Suprapubic skin (tissue), 4 donors: ENCODE results near the gene ACO1. TPM values are rescaled to one million over a fixed set of nuclear protein-coding genes. Genes with fewer than 3 reads are reported as not detected.

ENCODE experiments used
- DNase-seq, 2 donors: peaks; one replicate each; pipeline ENCODE4 v3.0.0-alpha.2; 2019; ENCODE audit warnings: low spot score in 2 of 2
- H3K27ac ChIP-seq: fragments of 200-600 bp; sonication (generic); one replicate; pipeline ENCODE4 v1.5.1; 2019
- H3K27me3 ChIP-seq: fragments of 200-600 bp; sonication (generic); one replicate; pipeline ENCODE4 v1.5.1; 2019
- H3K36me3 ChIP-seq: fragments of 200-600 bp; sonication (generic); one replicate; pipeline ENCODE4 v1.5.1; 2019
- H3K4me1 ChIP-seq: fragments of 200-600 bp; sonication (generic); one replicate; pipeline ENCODE4 v1.5.1; 2019
- H3K4me3 ChIP-seq: fragments of 200-600 bp; sonication (generic); one replicate; pipeline ENCODE4 v1.5.1; 2019; ENCODE audit warnings: mild to moderate bottlenecking
- H3K9me3 ChIP-seq: fragments of 200-600 bp; sonication (generic); one replicate; pipeline ENCODE4 v1.5.1; 2019
- EP300 ChIP-seq: sonication (generic); formaldehyde crosslinking; IDR thresholded peaks from one replicate; pipeline ENCODE4 v1.6.1; 2017; ENCODE audit warnings: antibody characterized with exemption
- POLR2A ChIP-seq, 2 donors: fragments of 450-650 bp; IDR thresholded peaks; one replicate each; pipeline ENCODE4 v1.6.1; 2017; ENCODE audit warnings: antibody characterized with exemption in 2 of 2, mild to moderate bottlenecking in 2 of 2, moderate library complexity in 2 of 2
- POLR2AphosphoS5 ChIP-seq, 3 donors: sonication (generic); formaldehyde crosslinking; IDR thresholded peaks; one replicate each; pipeline ENCODE4 v1.6.1; 2017; ENCODE audit warnings: antibody characterized with exemption in 3 of 3
- whole genome bisulfite sequencing: methylation state at CpG from one replicate; pipeline ENCODE4 v1.1.5; 2018; 5-methylcytosine and 5-hydroxymethylcytosine counted together
- total RNA-seq, 4 donors: library from RNA; depleted of rRNA; stranded (reverse); fragments of >200 nt; gene quantifications; one replicate each; pipeline ENCODE4 v1.1.0, GENCODE V29; 2016
- TF ChIP-seq, protein P1 (sequence below), 2 donors: fragments of 200-600 bp in 1 of 2; fragments of 450-650 bp in 1 of 2; sonication (generic) in 1 of 2; IDR thresholded peaks; one replicate each; pipeline ENCODE4 v1.5.1; 2016 to 2019; ENCODE audit warnings: antibody characterized with exemption in 2 of 2, mild to moderate bottlenecking in 1 of 2, moderate library complexity in 1 of 2

The ACO1 gene
- total RNA-seq, 4 donors from 2014 or later, result 18.2 to 25.1 (median 19.9) TPM

GRCh38 chr9:32411753-32412152 lies 27.3 kb downstream of the ACO1 start:
- Histone ChIP-seq H3K9me3 (no peaks in the 10 kb centered on the region), H3K27me3 (no peaks in the 10 kb centered on the region), H3K27ac (no peak overlapping the region), H3K4me3 (no peak overlapping the region), H3K36me3 (peaks cover 62% of the 10 kb centered on the region), H3K4me1 (no peaks in the 10 kb centered on the region)
- 98% methylated on average over 3 of the region's 3 CpGs for WGBS
- no peak for DNase-seq
- no peak for TF ChIP-seq POLR2AphosphoS5 (IDR thresholded peaks at IDR 0.05)
- TF ChIP-seq POLR2A (IDR thresholded peaks at IDR 0.05), result no peak
- no peak for TF ChIP-seq EP300
- TF ChIP-seq, protein P1, sequence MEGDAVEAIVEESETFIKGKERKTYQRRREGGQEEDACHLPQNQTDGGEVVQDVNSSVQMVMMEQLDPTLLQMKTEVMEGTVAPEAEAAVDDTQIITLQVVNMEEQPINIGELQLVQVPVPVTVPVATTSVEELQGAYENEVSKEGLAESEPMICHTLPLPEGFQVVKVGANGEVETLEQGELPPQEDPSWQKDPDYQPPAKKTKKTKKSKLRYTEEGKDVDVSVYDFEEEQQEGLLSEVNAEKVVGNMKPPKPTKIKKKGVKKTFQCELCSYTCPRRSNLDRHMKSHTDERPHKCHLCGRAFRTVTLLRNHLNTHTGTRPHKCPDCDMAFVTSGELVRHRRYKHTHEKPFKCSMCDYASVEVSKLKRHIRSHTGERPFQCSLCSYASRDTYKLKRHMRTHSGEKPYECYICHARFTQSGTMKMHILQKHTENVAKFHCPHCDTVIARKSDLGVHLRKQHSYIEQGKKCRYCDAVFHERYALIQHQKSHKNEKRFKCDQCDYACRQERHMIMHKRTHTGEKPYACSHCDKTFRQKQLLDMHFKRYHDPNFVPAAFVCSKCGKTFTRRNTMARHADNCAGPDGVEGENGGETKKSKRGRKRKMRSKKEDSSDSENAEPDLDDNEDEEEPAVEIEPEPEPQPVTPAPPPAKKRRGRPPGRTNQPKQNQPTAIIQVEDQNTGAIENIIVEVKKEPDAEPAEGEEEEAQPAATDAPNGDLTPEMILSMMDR (IDR thresholded peaks at IDR 0.05), result no peak

GRCh38 chr9:32412440-32412839 lies 28.0 kb downstream of the ACO1 start:
- DNase-seq, result no peak
- no peaks in the 10 kb centered on the region for H3K9me3 ChIP-seq
- no peaks in the 10 kb centered on the region for H3K4me1 ChIP-seq
- H3K27me3 ChIP-seq, result no peaks in the 10 kb centered on the region
- 69% methylated on average over 3 of the region's 3 CpGs for WGBS
- no peak overlapping the region for H3K4me3 ChIP-seq
- H3K36me3 ChIP-seq, result peaks cover 55% of the 10 kb centered on the region
- H3K27ac ChIP-seq, result no peak overlapping the region
- no peak for TF ChIP-seq POLR2A (IDR thresholded peaks at IDR 0.05)

- no peak for DNase-seq
- no peaks in the 10 kb centered on the region for H3K27me3 ChIP-seq
- H3K4me3 ChIP-seq, result no peak overlapping the region
- no peaks in the 10 kb centered on the region for H3K9me3 ChIP-seq
- H3K27ac ChIP-seq, result no peak overlapping the region
- no peaks in the 10 kb centered on the region for H3K4me1 ChIP-seq
- no peak for TF ChIP-seq EP300
- TF ChIP-seq, protein P1 (IDR thresholded peaks at IDR 0.05), result no peak
- peaks cover 47% of the 10 kb centered on the region for H3K36me3 ChIP-seq
Measured at GRCh38 chr9:32413424-32413823, 29.0 kb downstream of the ACO1 start.

DNA sequence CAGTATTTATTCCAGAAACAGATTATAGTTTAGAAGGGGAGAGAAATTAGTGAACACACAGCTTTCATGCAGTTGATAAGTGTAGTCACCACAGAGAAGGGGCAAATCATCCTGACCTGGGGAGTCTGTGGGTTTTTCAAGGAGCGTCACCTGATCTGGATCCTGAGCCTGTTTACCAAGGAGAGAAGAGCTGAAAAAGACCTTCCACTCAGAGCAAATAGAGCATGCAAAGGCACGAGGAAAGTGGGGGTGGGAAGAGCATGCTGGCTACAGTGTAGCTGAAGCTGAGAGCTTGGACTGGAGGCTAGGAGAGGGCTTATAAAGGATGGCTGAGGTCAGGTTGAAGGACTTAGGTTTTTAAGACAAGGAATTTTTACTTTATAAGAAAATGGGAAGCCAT lies 30.4 kb downstream of the ACO1 start:
- DNase-seq, result no peak
- Histone ChIP-seq H3K4me1 (no peaks in the 10 kb centered on the region), H3K9me3 (no peaks in the 10 kb centered on the region), H3K27me3 (no peaks in the 10 kb centered on the region), H3K4me3 (no peak overlapping the region), H3K27ac (no peak overlapping the region), H3K36me3 (peaks cover 41% of the 10 kb centered on the region)
- WGBS, result 90% methylated on average over 2 of the region's 2 CpGs
- TF ChIP-seq POLR2A (IDR thresholded peaks at IDR 0.05) (no peak), EP300 (no peak), POLR2AphosphoS5 (IDR thresholded peaks at IDR 0.05) (no peak)
- TF ChIP-seq, protein P1 (IDR thresholded peaks at IDR 0.05), result no peak

GRCh38 chr9:32419921-32420320 lies 35.5 kb downstream of the ACO1 start:
- WGBS, result 96% methylated on average over 2 of the region's 2 CpGs
- DNase-seq, result no peak
- peaks cover 54% of the 10 kb centered on the region for H3K36me3 ChIP-seq
- H3K4me1 ChIP-seq, result no peaks in the 10 kb centered on the region
- no peaks in the 10 kb centered on the region for H3K9me3 ChIP-seq
- H3K4me3 ChIP-seq, result no peak overlapping the region
- TF ChIP-seq POLR2AphosphoS5 (IDR thresholded peaks at IDR 0.05), result no peak
- no peaks in the 10 kb centered on the region for H3K27me3 ChIP-seq
- no peak overlapping the region for H3K27ac ChIP-seq

GRCh38 chr9:32422237-32422806 lies 37.9 kb downstream of the ACO1 start:
- DNase-seq, result no peak
- peaks cover 62% of the 10 kb centered on the region for H3K36me3 ChIP-seq
- H3K9me3 ChIP-seq, result no peaks in the 10 kb centered on the region
- H3K27me3 ChIP-seq, result no peaks in the 10 kb centered on the region
- 90% methylated on average over 7 of the region's 7 CpGs for WGBS
- H3K4me3 ChIP-seq, result no peak overlapping the region
- TF ChIP-seq, protein P1 (IDR thresholded peaks at IDR 0.05), result no peak
- TF ChIP-seq POLR2A (IDR thresholded peaks at IDR 0.05), result no peak
- TF ChIP-seq EP300, result no peak
- TF ChIP-seq POLR2AphosphoS5 (IDR thresholded peaks at IDR 0.05), result no peak
- no peak overlapping the region for H3K27ac ChIP-seq
- no peaks in the 10 kb centered on the region for H3K4me1 ChIP-seq
